HepG2 (cell line): ENCODE data around the gene WDR54. TPM values are rescaled to one million over a fixed set of nuclear protein-coding genes. Genes with fewer than 3 reads are reported as not detected.

Experiments
- ATAC-seq: fragments of 200-7000 bp; cut with Tn5 transposase; 3 replicates; pipeline ENCODE4 v1.9.1; 2020; ENCODE audit warnings: mild to moderate bottlenecking, moderate library complexity
- BruUV-seq: library from RNA; stranded (reverse); fragments of 400-500 nt; replicated peaks from 2 replicates; lab custom pipeline; 2021; lab: Mats Ljungman, UMichigan
- CTCF ChIA-PET: fragments of 300-600 bp; formaldehyde crosslinking; extraction: SDS; loops from one replicate; lab custom pipeline; 2021; ENCODE audit warnings: low total read pairs, inconsistent platforms, low intra/inter-chr PET ratio; lab: Yijun Ruan, JAX
- POLR2A ChIA-PET: fragments of 350-600 bp; sonication (Branson Sonifier 250); formaldehyde crosslinking; loops from one replicate; lab custom pipeline; 2020; ENCODE audit warnings: antibody characterized with exemption, inconsistent platforms; lab: Yijun Ruan, JAX
- DNase-seq: peaks from one replicate; pipeline ENCODE4 v3.0.0-alpha.2; 2015; ENCODE audit warnings: low spot score
- FAIRE-seq: peaks from 3 replicates; lab custom pipeline; 2011; peaks lifted over from hg19 to GRCh38; lab: Jason Lieb, UNC
- H2AFZ ChIP-seq: one replicate; pipeline ENCODE4 v1.6.1; 2011; ENCODE audit warnings: low read length, inconsistent platforms
- H3K27ac ChIP-seq: fragments of 300-600 bp; 3 replicates; pipeline ENCODE4 v1.8.0; 2011; ENCODE audit warnings: mixed run types, mild to moderate bottlenecking, mixed read lengths, low read length, inconsistent platforms; ENCODE audit not compliant: insufficient read depth; ENCODE audit errors: extremely low read length
- H3K27me3 ChIP-seq, 2 experiments: fragments of 200-600 bp in 1 of 2; 2 replicates in 1 of 2; 3 replicates in 1 of 2; pipeline versions ENCODE4 v1.6.0 to v1.8.0; 2011; ENCODE audit warnings: low read length in 2 of 2, mild to moderate bottlenecking in 2 of 2, moderate library complexity in 2 of 2, inconsistent platforms in 1 of 2; ENCODE audit not compliant: insufficient read depth in 2 of 2, control insufficient read depth in 1 of 2
- H3K36me3 ChIP-seq, 2 experiments: fragments of 200-600 bp in 1 of 2; replicated peaks in 1 of 2; 2 replicates in 1 of 2; 3 replicates in 1 of 2; pipeline versions ENCODE4 v1.5.1 to v1.8.0; 2011; ENCODE audit warnings: low read length in 2 of 2, inconsistent platforms in 1 of 2; ENCODE audit not compliant: insufficient read depth in 2 of 2, control insufficient read depth in 1 of 2
- H3K4me1 ChIP-seq: 2 replicates; pipeline ENCODE4 v1.5.1; 2012; ENCODE audit warnings: low read length, inconsistent platforms; ENCODE audit not compliant: insufficient read depth
- H3K4me2 ChIP-seq: 2 replicates; pipeline ENCODE4 v1.6.0; 2011; ENCODE audit warnings: low read depth, low read length, inconsistent platforms
- H3K4me3 ChIP-seq, 3 experiments: fragments of 200-600 bp in 1 of 3; sonication (generic), shearing (Covaris generic) in 1 of 3; replicated peaks in 1 of 3; 2 replicates each; pipeline ENCODE4 v1.5.1; 2011 to 2016; ENCODE audit warnings: low read length in 3 of 3, inconsistent platforms in 2 of 3, low read depth in 2 of 3, mild to moderate bottlenecking in 2 of 3, control low read depth in 1 of 3, mixed read lengths in 1 of 3; ENCODE audit not compliant: insufficient read depth in 1 of 3
- H3K79me2 ChIP-seq: one replicate; pipeline ENCODE4 v1.6.1; 2011; ENCODE audit warnings: low read length, inconsistent platforms; ENCODE audit not compliant: insufficient read depth
- H3K9ac ChIP-seq: 2 replicates; pipeline ENCODE4 v1.6.0; 2011; ENCODE audit warnings: mild to moderate bottlenecking, low read depth, low read length, inconsistent platforms; ENCODE audit not compliant: insufficient read depth
- H3K9me3 ChIP-seq: 2 replicates; pipeline ENCODE4 v1.5.1; 2012; ENCODE audit warnings: mild to moderate bottlenecking, low read length
- H4K20me1 ChIP-seq: 2 replicates; pipeline ENCODE4 v1.6.0; 2011; ENCODE audit warnings: inconsistent platforms, mild to moderate bottlenecking, low read length, moderate library complexity; ENCODE audit not compliant: insufficient read depth
- BATF2 ChIP-seq: sonication (generic); formaldehyde crosslinking; IDR thresholded peaks from 2 replicates; pipeline ENCODE4 v1.8.0; 2022; ENCODE audit warnings: mild to moderate bottlenecking, missing genetic modification reagents, moderate library complexity
- GPN1 ChIP-seq: sonication (generic); formaldehyde crosslinking; IDR thresholded peaks from 2 replicates; pipeline ENCODE4 v1.5.1; 2020; ENCODE audit warnings: missing genetic modification reagents, borderline replicate concordance
- RELA ChIP-seq: sonication (generic); formaldehyde crosslinking; IDR thresholded peaks from 2 replicates; pipeline ENCODE4 v1.4.0; 2020; ENCODE audit warnings: missing genetic modification reagents
- ZBTB21 ChIP-seq: sonication (generic); formaldehyde crosslinking; IDR thresholded peaks from 2 replicates; pipeline ENCODE4 v1.4.0; 2020; ENCODE audit warnings: missing genetic modification reagents
- ZFP36L2 ChIP-seq: sonication (generic); formaldehyde crosslinking; IDR thresholded peaks from 2 replicates; pipeline ENCODE4 v1.4.0; 2020; ENCODE audit warnings: missing genetic modification reagents
- ZNF501 ChIP-seq: sonication (generic); formaldehyde crosslinking; IDR thresholded peaks from 2 replicates; pipeline ENCODE4 v1.5.1; 2020; ENCODE audit warnings: mild to moderate bottlenecking, moderate library complexity, missing genetic modification reagents
- ZNF543 ChIP-seq: sonication (generic); formaldehyde crosslinking; IDR thresholded peaks from 2 replicates; pipeline ENCODE4 v1.4.0; 2020; ENCODE audit warnings: mild to moderate bottlenecking, missing genetic modification reagents
- ZNF883 ChIP-seq: sonication (generic); formaldehyde crosslinking; IDR thresholded peaks from 2 replicates; pipeline ENCODE4 v1.5.1; 2020; ENCODE audit warnings: mild to moderate bottlenecking, missing genetic modification reagents; ENCODE audit errors: not compliant biosample characterization
- WGBS: methylation state at CpG from one replicate; pipeline ENCODE4 v1.1.6; 2017; ENCODE audit warnings: low lambda C conversion rate; 5-methylcytosine and 5-hydroxymethylcytosine counted together
- in situ Hi-C: cut with HindIII; loops from 2 replicates; pipeline ENCODE4 v1.10.0; 2017; ENCODE audit warnings: low pct_unique_long_range_greater_than_20kb; ENCODE audit not compliant: extremely low pct_ligation_motif_present
- intact Hi-C: fragments of 100-400 bp; cut with micrococcal nuclease; formaldehyde crosslinking; loops from one replicate; pipeline ENCODE4 v1.10.0; 2022; ENCODE audit not compliant: unreplicated experiment
- polyA plus RNA-seq, 8 experiments: library from polyadenylated mRNA; depleted of rRNA in 3 of 8; stranded (reverse) in 7 of 8; unstranded in 1 of 8; fragments of >200 nt; fragmentation: Illumina TruSeq in 4 of 8; extraction: Trizol in 4 of 8; gene quantifications; 2 replicates each; pipeline versions ENCODE4 v1.2.1 to v1.2.3, GENCODE V29; 2011 to 2016; ENCODE audit warnings: low read depth in 4 of 8, missing spikeins in 1 of 8, mixed read lengths in 1 of 8; ENCODE audit not compliant: insufficient read depth in 1 of 8
- total RNA-seq, 5 experiments: library from RNA; depleted of rRNA; stranded (reverse); fragments of >200 nt; fragmentation: Illumina TruSeq; extraction: Trizol; gene quantifications; 2 replicates each; pipeline ENCODE4 v1.2.3, GENCODE V29; 2016; ENCODE audit warnings: low read depth in 1 of 5
- TF ChIP-seq, protein P1 (sequence below): sonication (generic); formaldehyde crosslinking; IDR thresholded peaks from 2 replicates; pipeline ENCODE4 v1.5.1; 2020; ENCODE audit warnings: missing genetic modification reagents, mild to moderate bottlenecking, borderline replicate concordance
- TF ChIP-seq, protein P2 (sequence below): sonication (generic); formaldehyde crosslinking; IDR thresholded peaks from 2 replicates; pipeline ENCODE4 v1.4.0; 2020; ENCODE audit warnings: missing genetic modification reagents, borderline replicate concordance
- TF ChIP-seq, protein P3 (sequence below): sonication (generic); formaldehyde crosslinking; IDR thresholded peaks from 2 replicates; pipeline ENCODE4 v1.4.0; 2020; ENCODE audit warnings: missing genetic modification reagents
- TF ChIP-seq, protein P4 (sequence below): IDR thresholded peaks from 2 replicates; pipeline ENCODE4 v1.6.1; 2012; ENCODE audit warnings: low read depth, low read length, improper control_type of control experiment

WDR54 gene
- total and polyA plus RNA-seq, 2 of the 13 experiments (the other 11 are each of a cell fraction or from before 2014, with no cell fraction given): 2.0 to 17.3 TPM

GRCh38 chr2:74391209-74391579 is 30.3 kb upstream of the WDR54 start:
- ChIA-PET POLR2A (interaction anchor here (0.8 to 3.8 kb wide), 20 partner anchors 9 to 563 kb away, joined by 3 to 38 read pairs (median 5); partner anchors contain the start of genes AUP1, CCDC142, DCTN1 and HTRA2), CTCF (interaction anchor here (1.2 to 1.5 kb wide), 2 partner anchors 10 to 56 kb away, joined by 4 to 6 read pairs; no protein-coding TSS in a partner anchor)
- H3K9ac ChIP-seq: peak overlapping the region; percentile 94
- peaks cover 52% of the 10 kb centered on the region for H3K79me2 ChIP-seq
- BruUV-seq: TSS peak; percentile 55
- peaks cover 0 to 4% of the 10 kb centered on the region in 2 experiments; a peak in 2 of 5 replicates for H3K27me3 ChIP-seq
- H3K4me1 ChIP-seq: peaks cover 55% of the 10 kb centered on the region
- peak overlapping the region; percentile 87 for H3K27ac ChIP-seq
- DNase-seq (no peak), FAIRE-seq (no peak), ATAC-seq (peak; percentile 44; the same call in 2 of the 3 replicates)
- peak overlapping the region; percentile 82 to 98 (median 84) for H3K4me3 ChIP-seq
- peaks cover 0 to 1% of the 10 kb centered on the region in 2 experiments; a peak in 2 of 5 replicates for H3K36me3 ChIP-seq
- intact Hi-C loops (loop anchor here (5.0 kb wide), 2 partner anchors 59 to 124 kb away; no protein-coding TSS in a partner anchor), in situ Hi-C loops (no loop called here)
- peak overlapping the region; percentile 57 for H2AFZ ChIP-seq
- no peaks in the 10 kb centered on the region for H4K20me1 ChIP-seq
- peak overlapping the region; percentile 96 for H3K4me2 ChIP-seq
- no peaks in the 10 kb centered on the region for H3K9me3 ChIP-seq
- under 1% methylated on average over 11 of the region's 11 CpGs for WGBS
- TF ChIP-seq, protein P1, sequence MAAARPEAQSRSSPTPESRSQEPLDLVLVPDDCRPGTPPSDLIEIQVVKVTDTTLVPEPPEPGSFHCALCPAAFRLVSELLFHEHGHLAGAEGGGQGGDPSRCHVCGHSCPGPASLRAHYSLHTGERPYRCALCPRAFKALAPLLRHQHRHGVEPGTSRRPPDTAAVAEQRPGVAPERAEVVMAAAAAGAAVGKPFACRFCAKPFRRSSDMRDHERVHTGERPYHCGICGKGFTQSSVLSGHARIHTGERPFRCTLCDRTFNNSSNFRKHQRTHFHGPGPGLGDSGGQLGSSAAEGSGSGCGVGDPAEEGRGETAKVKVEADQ (CRISPR knock-in tag): peak; percentile 67; the same call in 1 of the 2 replicates
- TF ChIP-seq ZFP36L2 (CRISPR knock-in tag) (peak; percentile 70; the same call in 1 of the 2 replicates), ZBTB21 (CRISPR knock-in tag) (0 out of 2 replicates have a peak, but pooled peaks have one; percentile 13), ZNF883 (CRISPR knock-in tag) (no peak), BATF2 (0 out of 2 replicates have a peak, but pooled peaks have one; percentile 1), ZNF543 (CRISPR knock-in tag) (0 out of 2 replicates have a peak, but pooled peaks have one; percentile 0), RELA (CRISPR knock-in tag) (0 out of 2 replicates have a peak, but pooled peaks have one; percentile 35), GPN1 (0 out of 2 replicates have a peak, but pooled peaks have one; percentile 5), ZNF501 (0 out of 2 replicates have a peak, but pooled peaks have one; percentile 3)
- TF ChIP-seq, protein P2, sequence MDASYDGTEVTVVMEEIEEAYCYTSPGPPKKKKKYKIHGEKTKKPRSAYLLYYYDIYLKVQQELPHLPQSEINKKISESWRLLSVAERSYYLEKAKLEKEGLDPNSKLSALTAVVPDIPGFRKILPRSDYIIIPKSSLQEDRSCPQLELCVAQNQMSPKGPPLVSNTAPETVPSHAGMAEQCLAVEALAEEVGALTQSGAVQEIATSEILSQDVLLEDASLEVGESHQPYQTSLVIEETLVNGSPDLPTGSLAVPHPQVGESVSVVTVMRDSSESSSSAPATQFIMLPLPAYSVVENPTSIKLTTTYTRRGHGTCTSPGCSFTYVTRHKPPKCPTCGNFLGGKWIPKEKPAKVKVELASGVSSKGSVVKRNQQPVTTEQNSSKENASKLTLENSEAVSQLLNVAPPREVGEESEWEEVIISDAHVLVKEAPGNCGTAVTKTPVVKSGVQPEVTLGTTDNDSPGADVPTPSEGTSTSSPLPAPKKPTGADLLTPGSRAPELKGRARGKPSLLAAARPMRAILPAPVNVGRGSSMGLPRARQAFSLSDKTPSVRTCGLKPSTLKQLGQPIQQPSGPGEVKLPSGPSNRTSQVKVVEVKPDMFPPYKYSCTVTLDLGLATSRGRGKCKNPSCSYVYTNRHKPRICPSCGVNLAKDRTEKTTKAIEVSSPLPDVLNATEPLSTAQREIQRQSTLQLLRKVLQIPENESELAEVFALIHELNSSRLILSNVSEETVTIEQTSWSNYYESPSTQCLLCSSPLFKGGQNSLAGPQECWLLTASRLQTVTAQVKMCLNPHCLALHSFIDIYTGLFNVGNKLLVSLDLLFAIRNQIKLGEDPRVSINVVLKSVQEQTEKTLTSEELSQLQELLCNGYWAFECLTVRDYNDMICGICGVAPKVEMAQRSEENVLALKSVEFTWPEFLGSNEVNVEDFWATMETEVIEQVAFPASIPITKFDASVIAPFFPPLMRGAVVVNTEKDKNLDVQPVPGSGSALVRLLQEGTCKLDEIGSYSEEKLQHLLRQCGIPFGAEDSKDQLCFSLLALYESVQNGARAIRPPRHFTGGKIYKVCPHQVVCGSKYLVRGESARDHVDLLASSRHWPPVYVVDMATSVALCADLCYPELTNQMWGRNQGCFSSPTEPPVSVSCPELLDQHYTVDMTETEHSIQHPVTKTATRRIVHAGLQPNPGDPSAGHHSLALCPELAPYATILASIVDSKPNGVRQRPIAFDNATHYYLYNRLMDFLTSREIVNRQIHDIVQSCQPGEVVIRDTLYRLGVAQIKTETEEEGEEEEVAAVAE: 0 out of 2 replicates have a peak, but pooled peaks have one; percentile 10
- TF ChIP-seq, protein P3, sequence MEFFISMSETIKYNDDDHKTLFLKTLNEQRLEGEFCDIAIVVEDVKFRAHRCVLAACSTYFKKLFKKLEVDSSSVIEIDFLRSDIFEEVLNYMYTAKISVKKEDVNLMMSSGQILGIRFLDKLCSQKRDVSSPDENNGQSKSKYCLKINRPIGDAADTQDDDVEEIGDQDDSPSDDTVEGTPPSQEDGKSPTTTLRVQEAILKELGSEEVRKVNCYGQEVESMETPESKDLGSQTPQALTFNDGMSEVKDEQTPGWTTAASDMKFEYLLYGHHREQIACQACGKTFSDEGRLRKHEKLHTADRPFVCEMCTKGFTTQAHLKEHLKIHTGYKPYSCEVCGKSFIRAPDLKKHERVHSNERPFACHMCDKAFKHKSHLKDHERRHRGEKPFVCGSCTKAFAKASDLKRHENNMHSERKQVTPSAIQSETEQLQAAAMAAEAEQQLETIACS (CRISPR knock-in tag): 0 out of 2 replicates have a peak, but pooled peaks have one; percentile 23
- TF ChIP-seq, protein P4, sequence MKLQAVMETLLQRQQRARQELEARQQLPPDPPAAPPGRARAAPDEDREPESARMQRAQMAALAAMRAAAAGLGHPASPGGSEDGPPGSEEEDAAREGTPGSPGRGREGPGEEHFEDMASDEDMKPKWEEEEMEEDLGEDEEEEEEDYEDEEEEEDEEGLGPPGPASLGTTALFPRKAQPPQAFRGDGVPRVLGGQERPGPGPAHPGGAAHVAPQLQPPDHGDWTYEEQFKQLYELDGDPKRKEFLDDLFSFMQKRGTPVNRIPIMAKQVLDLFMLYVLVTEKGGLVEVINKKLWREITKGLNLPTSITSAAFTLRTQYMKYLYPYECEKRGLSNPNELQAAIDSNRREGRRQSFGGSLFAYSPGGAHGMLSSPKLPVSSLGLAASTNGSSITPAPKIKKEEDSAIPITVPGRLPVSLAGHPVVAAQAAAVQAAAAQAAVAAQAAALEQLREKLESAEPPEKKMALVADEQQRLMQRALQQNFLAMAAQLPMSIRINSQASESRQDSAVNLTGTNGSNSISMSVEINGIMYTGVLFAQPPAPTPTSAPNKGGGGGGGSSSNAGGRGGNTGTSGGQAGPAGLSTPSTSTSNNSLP: no peak
